ENCODE measurements around the gene MAT1A.
A peak's percentile ranks its signal among the peaks of the same experiment; 100 is the strongest.
"Not testable (repeated sequence)": the region's sequence is repeated elsewhere in the genome, so short reads cannot be mapped to it uniquely, and the experiment has no call there.

The MAT1A gene

DNA sequence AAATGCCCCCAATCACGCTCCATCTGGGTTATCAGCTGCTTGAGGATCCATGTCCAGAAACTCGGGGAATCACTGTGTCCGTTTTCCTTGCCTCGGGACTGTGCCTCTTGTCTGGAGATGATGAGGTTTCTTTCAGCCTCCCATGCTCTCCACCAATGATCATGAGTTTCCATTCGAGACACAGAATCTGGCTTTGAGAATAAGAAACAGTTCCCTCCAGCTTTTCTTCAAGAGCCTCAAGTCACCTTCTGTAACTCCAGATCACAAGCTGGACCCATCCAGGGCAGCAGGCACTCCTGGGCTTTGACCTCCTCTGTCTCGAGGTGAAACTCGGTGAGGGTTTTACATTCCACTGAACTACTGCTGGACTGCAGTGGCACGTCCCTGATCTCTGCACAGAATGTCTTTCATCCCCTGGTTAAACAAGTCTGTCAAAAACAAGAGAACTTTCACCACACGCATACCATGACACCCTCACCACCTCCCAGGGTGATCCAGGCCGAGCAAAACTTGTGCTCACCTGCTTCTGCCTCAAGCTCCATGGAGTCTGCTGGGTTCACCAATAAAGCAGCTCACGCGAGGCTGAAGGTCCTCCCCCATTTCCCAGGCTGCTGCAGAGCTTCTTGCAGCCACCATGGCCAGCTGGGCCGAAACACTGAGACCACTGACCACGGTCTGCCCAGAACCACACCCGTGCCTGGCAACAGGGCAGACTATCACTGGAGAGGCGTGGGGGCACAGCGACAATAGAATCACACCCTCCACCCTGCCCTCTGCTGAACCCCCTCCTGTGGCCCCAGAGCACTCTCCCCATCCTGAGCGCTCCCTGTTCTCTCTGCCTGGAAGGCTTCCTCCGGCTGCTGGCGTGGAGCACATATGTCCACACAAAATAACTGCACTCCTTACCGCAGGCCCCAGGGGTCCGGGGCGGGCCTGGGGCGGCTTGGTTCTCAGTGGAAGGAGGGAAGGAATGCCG, 25.1 kb downstream of the MAT1A start:
- no peak for DNase-seq

- no peak for DNase-seq
These were observed 28.0 kb downstream of the MAT1A start for GRCh38 chr10:80261316-80262030.

GRCh38 chr10:80260295-80261243, 28.9 kb downstream of the MAT1A start:
- DNase-seq, result peak; percentile 75

GRCh38 chr10:80259405-80259871, 30.0 kb downstream of the MAT1A start:
- DNase-seq, result no peak

DNA sequence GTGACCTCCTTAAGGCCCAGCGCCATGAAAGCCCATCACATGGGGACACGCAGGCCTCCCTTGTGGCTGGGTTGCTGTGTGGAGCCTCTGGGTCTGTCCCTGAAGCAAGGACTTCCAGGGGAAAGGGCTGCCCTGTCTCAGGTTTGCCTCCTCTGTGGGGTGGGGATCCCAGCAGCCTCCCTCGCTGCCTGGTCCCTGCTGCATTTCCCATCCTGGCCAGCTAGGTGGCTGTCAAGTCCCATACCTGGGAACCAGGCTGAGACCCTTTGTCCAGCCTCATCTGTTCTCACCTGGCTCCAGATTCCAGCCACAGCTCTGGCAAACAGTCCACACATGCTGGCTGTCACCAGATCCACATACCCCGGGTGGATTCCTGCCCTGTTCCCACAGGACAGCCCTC, 32.7 kb downstream of the MAT1A start:
- DNase-seq, result peak; percentile 25

DNA sequence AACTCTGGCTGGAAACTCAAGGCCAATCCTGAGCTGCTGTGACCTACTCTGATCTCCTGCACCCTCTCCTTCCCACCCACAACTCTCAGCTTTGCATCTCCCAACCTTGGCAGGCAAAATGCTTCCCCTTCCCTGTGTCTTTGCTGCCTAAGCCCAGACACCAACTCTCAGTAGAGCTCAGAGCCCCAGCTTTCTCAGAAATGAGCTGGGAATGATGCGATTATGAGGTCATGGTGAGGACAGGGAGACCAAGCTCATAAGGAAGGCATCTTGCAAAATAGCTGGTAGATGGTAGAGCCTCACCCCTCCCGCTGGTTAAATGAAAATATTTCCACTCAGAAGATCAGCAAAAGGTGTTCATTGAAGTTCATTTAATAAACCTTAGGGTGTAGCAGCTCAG, 34.7 kb downstream of the MAT1A start:
- not testable (repeated sequence) for DNase-seq

DNA sequence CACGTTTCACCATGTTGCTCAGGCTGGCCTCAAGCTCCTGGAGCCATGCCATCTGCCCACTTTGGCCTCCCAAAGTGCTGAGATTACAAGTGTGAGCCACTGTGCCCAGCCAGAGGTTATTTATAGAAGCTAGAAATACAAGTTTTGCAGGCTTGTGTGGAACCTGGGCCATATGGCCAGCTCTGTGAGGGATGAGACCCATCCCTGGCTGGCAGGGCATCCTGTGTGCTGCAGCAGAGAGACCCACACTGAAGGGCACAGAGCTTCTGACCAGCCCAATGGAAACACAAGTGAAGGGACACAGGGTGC, 35.5 kb downstream of the MAT1A start:
- DNase-seq, result not testable (repeated sequence)

DNA sequence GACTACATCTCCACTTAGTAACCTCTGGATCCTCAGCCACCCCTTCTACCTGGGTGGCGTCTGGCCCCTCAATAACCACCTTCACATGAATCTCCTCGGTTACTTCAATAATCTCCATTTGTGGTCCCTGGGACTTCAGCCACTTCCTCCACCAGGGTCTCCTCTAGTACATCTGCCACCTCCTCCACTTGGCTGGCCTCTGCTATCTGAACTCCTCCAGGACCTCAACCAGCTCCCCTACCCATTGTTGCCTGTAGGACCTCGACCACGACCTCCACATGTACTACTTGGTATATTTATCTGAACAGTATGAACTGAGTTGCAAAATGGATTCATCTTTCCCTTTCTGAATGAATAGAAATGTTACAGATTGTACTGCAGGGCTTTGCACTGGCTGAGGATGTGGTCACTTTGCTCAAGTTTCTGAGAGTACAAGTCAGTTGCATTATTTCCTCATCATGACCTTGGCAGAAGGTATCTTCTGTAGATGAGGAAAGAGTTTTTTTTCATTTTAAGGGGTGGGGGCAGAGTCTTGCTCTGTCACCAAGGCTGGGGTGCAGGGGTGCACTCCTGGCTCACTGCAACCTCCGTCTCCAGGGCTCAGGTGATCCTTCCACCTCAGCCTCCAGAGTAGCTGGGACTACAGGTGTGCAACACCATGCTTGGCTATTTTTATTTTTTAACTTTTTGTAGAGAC, 36.0 kb downstream of the MAT1A start:
- no peak for DNase-seq

- DNase-seq, result no peak
These were observed 37.1 kb downstream of the MAT1A start for GRCh38 chr10:80252296-80252887.

GRCh38 chr10:80251703-80252280, 37.7 kb downstream of the MAT1A start:
- DNase-seq, result not testable (repeated sequence)

- DNase-seq, result not testable (repeated sequence)
These were observed 39.1 kb downstream of the MAT1A start for GRCh38 chr10:80250399-80250798.

DNA sequence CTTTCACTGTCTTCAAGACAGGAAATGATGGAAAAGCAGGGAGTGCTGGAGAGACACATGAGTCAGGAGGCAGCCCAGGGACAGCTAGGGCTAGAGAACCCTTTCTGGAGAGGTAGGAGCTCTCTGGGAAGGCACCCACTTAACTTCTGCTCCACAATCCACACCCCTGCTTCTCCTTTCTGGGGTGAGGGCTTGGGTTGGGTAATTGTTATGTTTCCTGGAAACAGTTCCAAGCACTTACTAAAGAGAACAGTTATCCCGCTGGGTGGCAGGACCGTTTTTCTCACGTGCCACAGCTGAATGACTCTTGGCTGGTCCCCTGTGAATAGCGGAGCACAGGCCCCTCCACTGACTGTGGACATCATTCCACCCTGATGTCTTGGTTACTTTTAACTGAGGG, 39.6 kb downstream of the MAT1A start:
- not testable (repeated sequence) for DNase-seq

DNA sequence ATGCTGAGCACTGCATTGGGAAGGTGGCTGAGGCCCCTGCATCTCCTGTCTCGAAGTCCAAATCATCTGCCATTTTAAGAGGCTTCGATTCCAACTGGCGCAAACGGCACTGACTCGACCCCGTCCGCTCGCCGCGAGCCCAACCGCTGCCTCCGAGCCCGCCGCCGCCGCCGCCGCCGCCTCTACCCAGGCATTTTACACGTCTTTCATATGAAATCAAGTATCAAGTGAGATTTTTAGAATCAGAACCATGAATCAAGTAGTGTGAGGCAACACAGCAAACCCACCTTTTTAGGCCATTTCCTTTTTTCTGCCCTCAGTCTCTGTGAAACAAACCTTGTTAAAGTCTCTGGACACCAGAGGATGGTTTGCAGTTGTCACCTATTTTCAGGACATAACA, 41.8 kb downstream of the MAT1A start:
- not testable (repeated sequence) for DNase-seq

DNA sequence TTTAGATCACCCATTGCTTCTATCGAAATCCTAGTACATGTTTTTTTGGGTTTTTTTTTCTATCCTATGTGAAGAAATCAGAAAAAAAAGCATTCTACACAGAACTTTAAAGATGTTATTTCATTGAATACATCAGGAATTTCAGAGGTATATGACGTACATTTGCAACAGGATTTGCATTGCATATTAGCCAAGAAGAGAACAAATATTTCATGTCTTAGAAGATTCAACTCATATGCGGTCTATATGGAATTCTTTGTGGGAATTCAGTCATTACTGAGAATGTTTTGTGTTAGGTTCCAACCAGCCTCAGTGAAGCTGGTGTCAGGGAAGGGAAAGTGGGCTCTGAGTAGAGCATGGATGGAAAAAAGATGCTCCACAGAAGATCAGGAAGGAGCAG, 45.1 kb downstream of the MAT1A start:
- DNase-seq, result not testable (repeated sequence)

DNA sequence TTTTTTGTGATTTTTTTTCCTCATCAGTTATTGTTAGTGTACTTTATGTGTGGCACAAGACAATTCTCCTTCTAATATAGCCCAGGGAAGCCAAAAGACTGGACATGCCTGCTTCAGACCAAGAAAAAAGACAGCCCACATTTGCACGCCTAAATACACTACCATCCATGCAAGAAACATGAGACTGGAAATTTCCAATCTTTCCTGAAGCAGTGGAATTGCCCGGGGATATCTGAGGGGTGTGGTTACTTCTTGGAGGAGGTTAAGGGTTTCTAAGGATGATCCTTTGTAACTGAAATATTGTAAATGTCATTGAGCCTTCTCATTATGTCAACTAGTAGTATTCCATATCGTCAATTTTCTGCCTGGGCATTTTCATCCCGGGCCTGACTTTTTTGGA, 47.1 kb downstream of the MAT1A start:
- not testable (repeated sequence) for DNase-seq

GRCh38 chr10:80236457-80236856, 53.0 kb downstream of the MAT1A start:
- DNase-seq, result not testable (repeated sequence)

DNA sequence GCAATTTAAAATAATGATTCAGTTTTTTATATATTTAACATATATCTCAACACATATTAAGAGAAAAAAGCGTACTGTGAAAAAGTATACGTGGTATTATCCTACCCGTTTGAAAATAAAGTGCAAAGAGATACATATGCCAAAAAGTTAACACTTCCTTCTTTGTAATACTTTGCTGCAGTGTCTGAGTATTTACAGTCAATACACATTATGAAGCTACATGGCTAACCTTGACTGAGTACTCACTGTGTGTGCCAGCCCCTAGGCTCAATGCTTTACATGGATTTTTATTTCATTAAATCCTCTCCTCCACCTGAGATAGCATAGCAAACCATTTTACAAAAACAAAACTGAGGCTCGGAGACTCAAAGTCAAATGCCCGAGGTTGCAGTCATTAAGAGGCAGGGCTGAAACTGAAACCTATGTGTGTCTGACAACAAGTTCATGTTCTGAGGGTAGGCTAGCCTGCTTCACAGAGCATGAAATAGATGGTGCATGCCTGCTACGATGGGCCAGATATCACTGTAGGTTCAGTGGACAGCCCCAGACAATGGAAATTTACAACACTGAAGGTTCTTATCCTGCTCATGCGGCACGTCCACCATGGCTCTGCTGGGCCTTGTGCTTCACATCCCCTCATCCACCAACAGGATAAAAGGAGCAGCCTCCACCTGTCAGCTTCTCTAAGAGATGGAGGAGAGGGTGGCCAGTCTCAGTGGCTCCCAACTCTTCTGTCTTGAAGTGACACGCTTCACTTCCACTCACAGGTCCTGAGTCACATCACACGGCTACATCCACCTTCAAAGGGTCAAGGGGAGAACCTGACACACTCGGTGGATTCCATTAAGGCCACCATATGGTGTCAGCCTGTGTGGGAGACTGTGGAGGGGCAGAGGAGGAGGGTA, 54.9 kb downstream of the MAT1A start:
- not testable (repeated sequence) for DNase-seq

DNA sequence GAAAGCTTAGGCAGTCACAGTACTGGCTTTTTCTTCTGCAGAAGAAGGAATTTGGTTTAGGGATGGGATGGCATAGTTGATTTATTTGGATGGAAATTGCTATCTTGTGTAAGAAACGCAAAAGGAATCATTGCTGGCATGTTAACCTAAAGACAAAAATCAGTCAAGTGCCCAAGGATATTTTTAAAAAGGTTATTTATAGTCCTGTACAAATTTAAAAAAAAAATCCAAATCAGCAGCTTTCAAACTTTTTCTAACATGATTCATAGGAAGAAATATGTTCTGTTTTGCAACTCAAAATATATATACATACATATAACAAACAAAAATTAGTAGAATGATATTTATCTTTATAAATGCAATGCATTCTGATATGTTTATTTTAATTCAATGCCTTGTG, 55.6 kb downstream of the MAT1A start:
- DNase-seq, result not testable (repeated sequence)

- DNase-seq, result not testable (repeated sequence)
These were observed 62.7 kb downstream of the MAT1A start for GRCh38 chr10:80226723-80227122.

- not testable (repeated sequence) for DNase-seq
These were observed 66.4 kb downstream of the MAT1A start for GRCh38 chr10:80223031-80223419.
